OCI-LY1 (cell line): Measurements from ENCODE around the gene COL18A1.

Experiments used
- CTCF ChIP-seq: fragments of 200-600 bp; sonication (generic), shearing (Covaris generic); IDR thresholded peaks from 2 replicates; pipeline ENCODE4 v1.5.1; 2017; ENCODE audit warnings: mild to moderate bottlenecking, antibody characterized with exemption, low read length, moderate library complexity, mixed read lengths
- EZH2 ChIP-seq: fragments of 200-600 bp; sonication (generic), shearing (Covaris generic); IDR thresholded peaks from 2 replicates; pipeline ENCODE4 v1.8.0; 2017; ENCODE audit warnings: borderline replicate concordance, mixed run types, mild to moderate bottlenecking, antibody characterized with exemption, low read length, moderate library complexity, mixed read lengths

DNA sequence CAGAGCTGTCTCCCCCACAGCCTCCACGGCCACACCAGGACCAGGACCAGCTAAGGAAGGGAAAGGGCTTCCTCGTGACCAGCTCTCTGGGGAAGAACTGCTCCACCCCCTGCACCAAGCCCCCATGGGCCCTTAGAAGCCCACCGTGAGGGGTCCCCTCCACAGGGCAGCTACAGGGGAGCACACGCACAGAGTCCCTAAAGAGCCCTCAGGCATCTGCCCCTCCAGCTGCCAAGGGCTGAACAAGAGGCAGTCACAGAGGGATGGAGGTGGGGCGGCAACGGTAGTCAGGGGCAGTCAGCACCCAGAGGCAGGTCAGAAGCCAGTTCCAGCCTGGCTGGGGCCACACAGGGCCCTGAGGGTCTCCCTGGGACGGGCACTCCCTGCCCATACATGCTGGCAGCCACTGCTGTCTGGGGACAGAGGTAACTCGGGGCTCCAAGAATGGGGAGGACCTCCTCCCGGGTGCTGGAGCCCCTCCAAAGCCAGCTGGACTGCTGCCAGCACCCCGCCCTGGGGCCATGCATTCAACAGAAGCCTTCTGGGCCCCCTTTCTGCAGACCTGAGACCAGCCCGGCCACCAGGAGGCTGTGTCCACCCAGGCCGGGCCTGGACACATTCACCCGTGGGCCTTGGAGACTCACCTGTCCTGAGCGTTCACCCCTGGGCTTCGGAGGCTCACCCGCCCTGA, 118.6 kb downstream of the COL18A1 start:
- TF ChIP-seq CTCF (no peak), EZH2 (no peak)
